GM18511 (cell line): Measurements from ENCODE around the gene FAM83B.
"Not testable (repeated sequence)": the region's sequence is repeated elsewhere in the genome, so short reads cannot be mapped to it uniquely, and the experiment has no call there.

ENCODE experiments used
- ATAC-seq: cut with Tn5 transposase; IDR thresholded peaks from one replicate; pipeline ENCODE4 v1.9.1; 2021; ENCODE audit warnings: mild to moderate bottlenecking, moderate library complexity; ENCODE audit not compliant: unreplicated experiment

Gene FAM83B, protein sequence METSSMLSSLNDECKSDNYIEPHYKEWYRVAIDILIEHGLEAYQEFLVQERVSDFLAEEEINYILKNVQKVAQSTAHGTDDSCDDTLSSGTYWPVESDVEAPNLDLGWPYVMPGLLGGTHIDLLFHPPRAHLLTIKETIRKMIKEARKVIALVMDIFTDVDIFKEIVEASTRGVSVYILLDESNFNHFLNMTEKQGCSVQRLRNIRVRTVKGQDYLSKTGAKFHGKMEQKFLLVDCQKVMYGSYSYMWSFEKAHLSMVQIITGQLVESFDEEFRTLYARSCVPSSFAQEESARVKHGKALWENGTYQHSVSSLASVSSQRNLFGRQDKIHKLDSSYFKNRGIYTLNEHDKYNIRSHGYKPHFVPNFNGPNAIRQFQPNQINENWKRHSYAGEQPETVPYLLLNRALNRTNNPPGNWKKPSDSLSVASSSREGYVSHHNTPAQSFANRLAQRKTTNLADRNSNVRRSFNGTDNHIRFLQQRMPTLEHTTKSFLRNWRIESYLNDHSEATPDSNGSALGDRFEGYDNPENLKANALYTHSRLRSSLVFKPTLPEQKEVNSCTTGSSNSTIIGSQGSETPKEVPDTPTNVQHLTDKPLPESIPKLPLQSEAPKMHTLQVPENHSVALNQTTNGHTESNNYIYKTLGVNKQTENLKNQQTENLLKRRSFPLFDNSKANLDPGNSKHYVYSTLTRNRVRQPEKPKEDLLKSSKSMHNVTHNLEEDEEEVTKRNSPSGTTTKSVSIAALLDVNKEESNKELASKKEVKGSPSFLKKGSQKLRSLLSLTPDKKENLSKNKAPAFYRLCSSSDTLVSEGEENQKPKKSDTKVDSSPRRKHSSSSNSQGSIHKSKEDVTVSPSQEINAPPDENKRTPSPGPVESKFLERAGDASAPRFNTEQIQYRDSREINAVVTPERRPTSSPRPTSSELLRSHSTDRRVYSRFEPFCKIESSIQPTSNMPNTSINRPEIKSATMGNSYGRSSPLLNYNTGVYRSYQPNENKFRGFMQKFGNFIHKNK

DNA sequence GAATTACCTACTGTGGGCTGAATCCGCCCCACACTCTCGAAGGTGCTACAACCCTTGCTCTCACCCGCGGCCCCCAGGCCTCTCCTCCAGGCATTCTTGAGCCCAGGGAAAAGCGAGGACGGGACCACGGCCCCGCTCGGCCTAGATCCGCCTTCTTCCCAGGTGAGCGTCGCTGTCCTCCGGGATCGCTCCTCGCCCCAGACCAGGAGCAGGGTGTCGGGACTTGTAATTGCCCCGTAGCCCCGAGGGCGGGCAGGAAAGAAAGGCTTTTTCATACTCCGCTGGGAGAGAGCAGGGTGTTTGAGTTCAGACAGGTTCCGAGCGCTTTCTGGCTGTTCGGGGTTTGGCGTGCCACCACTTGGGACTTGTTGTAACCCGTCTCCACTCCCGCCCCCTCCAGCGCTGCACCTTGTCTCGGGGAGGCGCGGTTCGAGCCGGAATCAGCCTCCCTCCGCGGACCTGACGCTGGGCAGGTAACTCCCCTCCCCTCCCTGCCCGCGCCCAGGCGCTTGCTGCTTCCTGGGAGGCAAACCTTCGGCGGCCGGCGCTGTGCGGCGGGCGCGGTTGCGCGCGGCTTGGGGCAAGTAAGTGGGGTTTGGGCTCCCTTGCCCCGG, at the start of gene FAM83B:
TSS of gene FAM83B (plus strand) at position 529 of the 614 bp plus-strand sequence. CDS start 23,476 bp downstream, outside the sequence.
- ATAC-seq = no peak

- not testable (repeated sequence) for ATAC-seq
These were observed 49.7 kb upstream of the FAM83B start for GRCh38 chr6:54796918-54797317.

DNA sequence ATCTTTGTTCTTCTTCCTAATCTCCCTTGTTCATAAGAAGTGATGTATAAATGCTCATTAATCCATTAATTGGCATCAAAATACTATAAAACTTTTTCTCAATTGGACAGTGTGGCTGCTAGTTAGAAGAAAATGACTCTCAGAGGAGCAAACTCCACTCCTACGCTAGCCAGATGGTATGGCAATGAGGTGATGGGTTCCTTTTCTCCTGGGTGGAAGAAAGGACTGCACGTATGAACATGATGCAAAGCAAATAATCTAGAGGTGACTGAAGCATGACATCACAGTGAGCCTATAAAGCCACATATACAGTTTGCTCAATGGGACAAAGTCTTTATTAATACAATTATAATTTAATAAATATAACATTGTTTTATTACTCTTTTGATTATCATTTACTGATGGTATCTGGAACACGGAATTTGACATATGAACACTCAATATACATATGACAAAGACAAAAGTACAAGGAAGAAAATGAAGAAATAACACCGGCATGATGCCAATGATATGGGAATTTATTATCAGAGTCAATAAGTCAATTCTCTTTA, 46.4 kb upstream of the FAM83B start:
- ATAC-seq = no peak

DNA sequence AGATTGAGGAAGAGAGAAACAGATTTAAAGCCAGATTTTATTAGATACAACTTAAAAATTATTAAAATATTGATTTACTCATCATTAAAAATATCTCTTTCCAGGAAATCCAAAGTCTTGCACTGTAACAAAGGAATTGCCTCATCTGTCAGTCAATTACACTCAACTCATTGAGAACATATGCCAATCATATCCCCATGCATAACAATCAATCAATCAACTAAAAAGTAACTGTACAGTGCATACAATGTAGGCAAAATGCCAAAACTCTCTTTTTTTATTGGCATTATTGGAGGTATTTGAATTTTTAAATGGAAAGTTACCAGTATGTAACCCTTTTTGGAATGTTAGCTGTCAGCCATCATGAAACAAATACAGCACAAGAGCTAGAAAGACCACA, 45.3 kb upstream of the FAM83B start:
- ATAC-seq = no peak

DNA sequence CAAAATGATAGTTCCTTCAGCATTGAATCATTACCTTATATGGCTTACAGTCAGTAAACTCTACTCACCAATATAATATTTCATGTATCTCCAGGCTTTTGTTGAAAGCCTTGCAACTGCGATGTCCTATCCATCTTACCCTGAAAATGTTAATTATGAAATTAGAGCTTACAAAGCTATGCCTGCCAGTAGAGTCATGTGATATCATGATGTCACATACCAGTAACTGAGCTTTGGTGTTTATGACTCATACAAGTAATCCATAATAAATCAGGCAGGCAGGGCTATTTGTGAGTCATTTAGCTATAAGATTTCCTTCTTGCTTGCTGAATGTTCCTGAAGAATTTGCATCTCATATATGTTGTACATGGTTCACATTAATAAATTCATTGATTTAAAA, 44.9 kb upstream of the FAM83B start:
- no peak for ATAC-seq

GRCh38 chr6:54802775-54803634, 43.6 kb upstream of the FAM83B start:
- no peak for ATAC-seq

DNA sequence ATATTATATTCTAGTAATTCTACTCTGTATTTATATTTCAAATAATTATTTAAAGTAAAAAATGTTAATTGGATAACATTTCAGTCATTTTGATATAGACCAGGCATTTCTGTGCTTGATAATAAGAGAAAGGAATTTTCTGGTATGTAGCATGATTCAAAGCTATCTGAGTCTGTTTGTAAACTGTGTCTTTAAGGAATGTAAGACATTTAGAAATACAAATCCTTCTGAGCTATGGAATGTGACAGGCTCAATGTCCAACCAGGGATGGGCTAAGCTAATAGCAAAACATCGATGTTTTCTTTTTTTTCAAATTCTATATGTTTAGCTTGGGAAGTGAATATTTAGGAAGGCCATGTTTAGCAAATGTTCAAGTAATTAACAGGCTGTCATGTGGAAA, 41.5 kb upstream of the FAM83B start:
- ATAC-seq = no peak

DNA sequence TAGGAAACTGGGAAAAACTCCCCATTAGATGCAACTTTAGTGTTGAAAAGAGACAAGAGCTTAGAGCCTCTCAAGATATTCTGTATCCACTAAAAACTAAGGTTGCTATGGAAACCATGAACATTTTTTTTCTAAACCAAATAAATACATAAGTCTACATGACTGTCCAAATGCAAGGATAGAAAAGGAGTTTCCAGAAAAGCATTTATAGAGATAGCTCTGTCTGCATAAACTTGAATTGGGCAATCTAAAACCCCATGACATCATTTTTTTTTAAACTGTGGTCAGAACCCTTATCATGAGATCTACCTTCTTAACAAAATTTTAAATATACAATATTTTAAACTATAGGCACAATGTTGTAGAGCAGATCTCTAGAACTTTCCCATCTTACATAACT, 36.4 kb upstream of the FAM83B start:
- ATAC-seq = no peak

DNA sequence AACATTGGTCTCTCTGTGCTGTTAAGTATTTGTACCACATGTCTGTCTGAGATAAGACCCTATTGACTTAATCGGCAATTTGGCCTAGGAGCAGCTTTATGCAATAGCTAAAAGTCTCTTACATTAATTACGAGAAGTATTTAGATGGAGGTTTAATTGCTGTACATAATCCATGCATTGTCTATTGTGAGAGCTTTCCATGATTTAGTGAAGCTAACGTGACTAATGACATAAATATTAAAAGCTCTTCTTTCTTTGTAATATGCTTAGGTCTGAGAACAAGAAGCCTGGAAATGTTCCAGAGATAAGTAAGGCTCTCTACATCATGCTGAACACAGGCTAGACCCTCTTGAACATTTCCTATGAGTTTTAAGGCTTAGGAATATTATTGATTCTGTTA, 32.7 kb upstream of the FAM83B start:
- ATAC-seq = no peak

DNA sequence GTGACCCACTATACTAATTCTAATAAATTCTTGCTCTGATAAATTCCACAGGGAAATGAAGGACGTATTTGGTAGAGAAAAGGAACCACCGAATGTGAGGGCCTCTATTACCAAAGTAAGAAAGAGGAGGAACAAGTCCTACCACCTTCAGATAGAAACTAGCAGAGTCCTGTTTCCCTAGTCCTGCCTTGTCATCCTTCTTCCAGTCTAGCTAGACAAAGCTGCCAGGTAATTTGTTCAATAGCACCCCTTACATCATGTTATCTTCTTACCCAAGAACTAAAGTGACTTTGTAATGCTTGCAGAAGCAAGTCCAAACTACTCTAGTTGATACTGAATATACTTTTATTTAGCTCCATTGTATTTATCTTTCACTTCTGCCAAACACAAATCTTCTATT, 29.3 kb upstream of the FAM83B start:
- ATAC-seq = no peak

- ATAC-seq = no peak
These were observed 28.7 kb upstream of the FAM83B start for GRCh38 chr6:54817834-54818233.

DNA sequence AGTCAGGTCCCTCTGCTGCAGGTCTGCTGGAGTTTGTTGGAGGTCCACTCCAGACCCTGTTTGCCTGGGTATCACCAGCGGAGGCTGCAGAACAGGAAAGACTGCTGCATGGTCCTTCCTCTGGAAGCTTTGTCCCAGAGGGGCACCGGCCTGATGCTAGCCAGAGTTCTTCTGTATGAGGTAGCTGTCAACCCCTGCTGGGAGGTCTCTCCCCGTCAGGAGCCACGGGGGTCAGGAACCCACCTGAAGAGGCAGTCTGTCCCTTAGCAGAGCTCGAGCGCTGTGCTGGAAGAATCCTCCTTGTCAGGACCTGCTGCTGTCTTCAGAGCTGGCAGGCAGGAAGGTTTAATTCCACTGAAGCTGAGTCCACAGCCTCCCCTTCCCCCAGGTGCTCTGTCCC, 22.3 kb upstream of the FAM83B start:
- not testable (repeated sequence) for ATAC-seq

DNA sequence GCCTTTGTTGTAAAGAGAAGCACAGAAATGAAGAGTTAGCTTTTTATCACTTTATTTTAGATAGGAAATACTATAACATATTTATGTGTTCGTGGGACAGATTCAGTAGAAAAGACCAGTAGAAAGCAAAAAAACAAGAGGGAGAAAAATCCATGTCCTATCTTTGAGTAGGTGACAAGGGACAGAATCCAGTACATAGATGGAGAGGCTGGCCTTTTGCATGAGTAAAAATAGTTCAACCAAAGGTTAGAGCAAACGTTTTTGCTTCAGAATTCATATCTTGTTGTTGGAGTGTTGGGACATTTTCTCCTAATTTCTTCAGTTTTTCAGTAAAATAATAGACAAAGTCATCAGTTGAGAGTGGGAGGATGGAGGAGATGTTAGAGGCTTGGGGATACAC, 19.6 kb upstream of the FAM83B start:
- no peak for ATAC-seq

- ATAC-seq = no peak
These were observed 16.4 kb upstream of the FAM83B start for GRCh38 chr6:54830216-54830615.

- no peak for ATAC-seq
These were observed 11.4 kb upstream of the FAM83B start for GRCh38 chr6:54835176-54835575.

DNA sequence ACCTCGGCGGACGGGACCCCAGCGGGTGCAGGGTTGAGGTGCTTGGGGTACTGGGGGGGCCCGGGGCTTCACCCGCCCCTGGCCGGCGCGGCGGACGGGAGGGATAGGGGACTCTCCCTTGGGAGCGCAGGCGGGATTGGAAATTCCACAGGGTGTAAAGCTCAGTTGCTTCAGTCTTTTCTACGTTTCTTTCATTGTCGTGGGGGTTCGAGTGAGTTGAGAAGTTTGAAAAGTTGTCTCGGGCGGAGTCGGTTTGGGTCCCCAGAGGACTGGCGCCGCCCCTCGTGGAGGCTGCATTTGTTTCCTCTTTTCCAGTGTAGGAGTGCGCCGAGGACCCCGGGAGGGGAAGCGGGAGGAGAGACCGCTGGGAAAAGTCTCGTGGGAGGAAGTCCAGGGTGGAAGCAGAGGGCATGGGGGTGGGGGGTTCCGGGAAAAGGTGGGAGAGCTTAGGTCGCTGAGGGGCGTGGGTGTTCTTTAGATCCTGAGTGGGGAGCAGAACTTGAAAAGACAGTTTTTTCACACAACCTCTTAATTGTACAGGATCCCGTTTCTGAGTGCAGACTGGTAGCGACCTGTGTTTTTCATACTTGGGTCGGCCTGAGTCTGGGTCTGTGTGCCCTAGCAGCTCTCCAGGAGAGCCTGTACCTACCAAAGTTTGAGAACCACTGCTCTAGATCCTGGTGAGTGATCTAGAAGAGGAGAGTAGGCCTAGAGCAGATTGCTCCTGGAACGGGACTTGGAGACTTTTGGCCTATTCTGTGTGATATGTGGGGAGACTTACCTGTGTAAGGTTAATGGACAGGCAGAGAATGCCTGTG, 495 bp downstream of the FAM83B start:
- no peak for ATAC-seq

GRCh38 chr6:54847799-54848597, 1.4 kb downstream of the FAM83B start:
- ATAC-seq = no peak

DNA sequence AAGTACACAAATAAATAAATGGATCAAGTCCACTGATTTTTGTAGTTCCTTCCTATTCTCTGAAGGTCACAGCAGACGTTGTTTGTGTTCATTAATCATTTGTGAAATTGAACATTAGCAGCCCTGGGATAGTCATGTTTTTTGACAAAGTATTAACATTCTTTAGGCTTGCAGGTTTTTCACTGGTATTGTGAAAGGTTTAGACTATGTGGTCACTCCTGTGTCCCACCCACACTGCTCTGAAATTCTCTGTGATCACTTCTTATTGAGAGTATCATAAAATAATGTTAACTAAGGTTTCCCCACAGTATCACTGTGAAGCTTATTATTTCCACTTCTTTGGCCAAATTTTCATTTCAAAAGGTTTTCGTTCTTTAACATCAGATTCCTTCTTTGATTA, 3.5 kb downstream of the FAM83B start:
- ATAC-seq = no peak
